HG03139 (cell line): ENCODE data around the gene DUSP11.
A peak's percentile ranks its signal among the peaks of the same experiment; 100 is the strongest.
"Not testable (repeated sequence)": the region's sequence is repeated elsewhere in the genome, so short reads cannot be mapped to it uniquely, and the experiment has no call there.

Source experiments
- ATAC-seq: cut with Tn5 transposase; IDR thresholded peaks from one replicate; pipeline ENCODE4 v1.9.1; 2021; ENCODE audit not compliant: unreplicated experiment

DUSP11 gene

GRCh38 chr2:73776381-73776780 is 3.5 kb downstream of the DUSP11 start:
- no peak for ATAC-seq

GRCh38 chr2:73772819-73773218 is 7.1 kb downstream of the DUSP11 start:
- no peak for ATAC-seq

GRCh38 chr2:73770725-73771124 is 9.2 kb downstream of the DUSP11 start:
- ATAC-seq, result no peak

- ATAC-seq, result no peak
These were observed 12.9 kb downstream of the DUSP11 start for GRCh38 chr2:73766994-73767393.

GRCh38 chr2:73766349-73766748 is 13.6 kb downstream of the DUSP11 start:
- ATAC-seq, result no peak

GRCh38 chr2:73764945-73765344 is 15.0 kb downstream of the DUSP11 start:
- ATAC-seq, result no peak

- ATAC-seq, result no peak
These were observed 17.3 kb downstream of the DUSP11 start for GRCh38 chr2:73762571-73762970.

- no peak for ATAC-seq
These were observed 20.0 kb downstream of the DUSP11 start for GRCh38 chr2:73759904-73760303.

GRCh38 chr2:73759285-73759764 is 20.6 kb downstream of the DUSP11 start:
- ATAC-seq, result no peak

- ATAC-seq, result not testable (repeated sequence)
These were observed 25.6 kb downstream of the DUSP11 start for GRCh38 chr2:73754332-73754731.

GRCh38 chr2:73749314-73749713 is 30.6 kb downstream of the DUSP11 start:
- no peak for ATAC-seq

- no peak for ATAC-seq
These were observed 33.1 kb downstream of the DUSP11 start for GRCh38 chr2:73746877-73747208.

- ATAC-seq, result no peak
These were observed 33.7 kb downstream of the DUSP11 start for GRCh38 chr2:73746015-73746876.

GRCh38 chr2:73740767-73741166 is 39.1 kb downstream of the DUSP11 start:
- ATAC-seq, result no peak

- no peak for ATAC-seq
These were observed 40.8 kb downstream of the DUSP11 start for GRCh38 chr2:73739101-73739500.

- ATAC-seq, result peak; percentile 98
These were observed 42.8 kb downstream of the DUSP11 start, which contains the start of gene TPRKB for GRCh38 chr2:73736855-73737779. TSS of gene TPRKB (minus strand) at chr2:73737345. CDS start at chr2:73734569, 2,776 bp downstream.

- no peak for ATAC-seq
These were observed 43.5 kb downstream of the DUSP11 start for GRCh38 chr2:73736378-73736777.

GRCh38 chr2:73730810-73731209 is 49.1 kb downstream of the DUSP11 start:
- ATAC-seq, result no peak

- no peak for ATAC-seq
These were observed 51.2 kb downstream of the DUSP11 start for GRCh38 chr2:73728711-73729110.

- ATAC-seq, result no peak
These were observed 51.9 kb downstream of the DUSP11 start for GRCh38 chr2:73728043-73728442.

- ATAC-seq, result not testable (repeated sequence)
These were observed 53.2 kb downstream of the DUSP11 start for GRCh38 chr2:73726657-73727056.
